Subcutaneous adipose tissue (tissue), 4 donors: ENCODE measurements around the gene COL4A5. TPM values are rescaled to one million over a fixed set of nuclear protein-coding genes. Genes with fewer than 3 reads are reported as not detected.

ENCODE experiments used
- CTCF ChIP-seq: fragments of 450-650 bp; IDR thresholded peaks from one replicate; pipeline ENCODE4 v1.5.1; 2016; ENCODE audit warnings: low read depth, mild to moderate bottlenecking, control low read depth, antibody characterized with exemption, moderate library complexity
- total RNA-seq, 4 donors: library from RNA; depleted of rRNA; stranded (reverse); fragments of >200 nt; gene quantifications; one replicate each; pipeline ENCODE4 v1.1.0, GENCODE V29; 2016

Gene COL4A5
- total RNA-seq, 4 donors from 2014 or later = 1.8 to 6.8 (median 3.2) TPM

GRCh38 chrX:108437349-108438109 is 2.1 kb upstream of the COL4A5 start:
- TF ChIP-seq CTCF = no peak

- no peak for TF ChIP-seq CTCF
These were observed 1.5 kb upstream of the COL4A5 start, which contains the start of gene COL4A6 for GRCh38 chrX:108438110-108438623. COL4A6 (minus strand) TSS chrX:108438422; CDS start chrX:108438196, 226 bp downstream.

- no peak for TF ChIP-seq CTCF
These were observed 491 bp downstream of the COL4A5 start for GRCh38 chrX:108439961-108440696.

GRCh38 chrX:108442901-108443464 is 3.3 kb downstream of the COL4A5 start:
- no peak for TF ChIP-seq CTCF

- no peak for TF ChIP-seq CTCF
These were observed 7.7 kb downstream of the COL4A5 start for GRCh38 chrX:108447303-108447702.

GRCh38 chrX:108453841-108454240 is 14.2 kb downstream of the COL4A5 start:
- no peak for TF ChIP-seq CTCF

- no peak for TF ChIP-seq CTCF
These were observed 17.4 kb downstream of the COL4A5 start for GRCh38 chrX:108456971-108457477.
